ENCODE measurements around the gene RTF1. TPM values are rescaled to one million over a fixed set of nuclear protein-coding genes. Genes with fewer than 3 reads are reported as not detected.

The RTF1 gene
- total RNA-seq, 1 experiment from 2014 or later = 13.4 TPM

GRCh38 chr15:41487802-41488201 lies 70.9 kb downstream of the RTF1 start:
- no peak for DNase-seq (ENCODE audit: low spot score)

GRCh38 chr15:41489641-41490040 lies 72.7 kb downstream of the RTF1 start:
- no peak for DNase-seq (ENCODE audit: low spot score)

- no peak for DNase-seq (ENCODE audit: low spot score)
These were observed 73.5 kb downstream of the RTF1 start for GRCh38 chr15:41490355-41490754.

GRCh38 chr15:41491889-41492288 lies 75.0 kb downstream of the RTF1 start:
- no peak for DNase-seq (ENCODE audit: low spot score)

GRCh38 chr15:41492597-41493204 lies 75.8 kb downstream of the RTF1 start:
- no peak for DNase-seq (ENCODE audit: low spot score)

- DNase-seq (ENCODE audit: low spot score) = peak; percentile 66
These were observed 76.5 kb downstream of the RTF1 start, which contains the start of gene ITPKA for GRCh38 chr15:41493205-41493901. Gene ITPKA (plus strand): TSS chr15:41493874. CDS start chr15:41493928, 54 bp downstream.

GRCh38 chr15:41493902-41494189 lies 77.0 kb downstream of the RTF1 start:
- no peak for DNase-seq (ENCODE audit: low spot score)

- DNase-seq (ENCODE audit: low spot score) = peak; percentile 59
These were observed 77.5 kb downstream of the RTF1 start for GRCh38 chr15:41494190-41494921.

GRCh38 chr15:41494922-41495735 lies 78.2 kb downstream of the RTF1 start:
- no peak for DNase-seq (ENCODE audit: low spot score)

GRCh38 chr15:41495736-41496599 lies 79.1 kb downstream of the RTF1 start:
- DNase-seq (ENCODE audit: low spot score) = no peak

GRCh38 chr15:41498657-41499056 lies 81.8 kb downstream of the RTF1 start:
- no peak for DNase-seq (ENCODE audit: low spot score)

- DNase-seq (ENCODE audit: low spot score) = no peak
These were observed 82.4 kb downstream of the RTF1 start for GRCh38 chr15:41499109-41499851.

GRCh38 chr15:41501191-41501917 lies 84.5 kb downstream of the RTF1 start:
- DNase-seq (ENCODE audit: low spot score) = no peak

- DNase-seq (ENCODE audit: low spot score) = no peak
These were observed 85.3 kb downstream of the RTF1 start for GRCh38 chr15:41501931-41502794.

- DNase-seq (ENCODE audit: low spot score) = no peak
These were observed 86.1 kb downstream of the RTF1 start for GRCh38 chr15:41502795-41503668.

- DNase-seq (ENCODE audit: low spot score) = no peak
These were observed 86.7 kb downstream of the RTF1 start for GRCh38 chr15:41503669-41504010.

GRCh38 chr15:41504751-41505492 lies 88.0 kb downstream of the RTF1 start:
- no peak for DNase-seq (ENCODE audit: low spot score)
